GM10248 (cell line): ENCODE measurements around the gene ARHGAP27.
A peak's percentile ranks its signal among the peaks of the same experiment; 100 is the strongest.

Experiments used
- CTCF ChIA-PET: fragments of 300-600 bp; sonication (Branson Sonifier 250); formaldehyde crosslinking; extraction: SDS; loops from one replicate; lab custom pipeline; 2021; ENCODE audit warnings: antibody characterized with exemption; lab: Yijun Ruan, JAX
- POLR2A ChIA-PET: fragments of 350-650 bp; sonication (Branson Sonifier 250); formaldehyde crosslinking; extraction: SDS; loops from one replicate; lab custom pipeline; 2020; ENCODE audit warnings: antibody characterized with exemption; lab: Yijun Ruan, JAX
- DNase-seq: peaks from one replicate; pipeline ENCODE4 v3.0.0; 2012; ENCODE audit errors: extremely low spot score
- CTCF ChIP-seq: IDR thresholded peaks from 2 replicates; pipeline ENCODE4 v1.5.1; 2012; ENCODE audit warnings: mild to moderate bottlenecking, low read depth; ENCODE audit errors: extremely low read depth, missing control alignments, control extremely low read depth

Gene ARHGAP27

DNA sequence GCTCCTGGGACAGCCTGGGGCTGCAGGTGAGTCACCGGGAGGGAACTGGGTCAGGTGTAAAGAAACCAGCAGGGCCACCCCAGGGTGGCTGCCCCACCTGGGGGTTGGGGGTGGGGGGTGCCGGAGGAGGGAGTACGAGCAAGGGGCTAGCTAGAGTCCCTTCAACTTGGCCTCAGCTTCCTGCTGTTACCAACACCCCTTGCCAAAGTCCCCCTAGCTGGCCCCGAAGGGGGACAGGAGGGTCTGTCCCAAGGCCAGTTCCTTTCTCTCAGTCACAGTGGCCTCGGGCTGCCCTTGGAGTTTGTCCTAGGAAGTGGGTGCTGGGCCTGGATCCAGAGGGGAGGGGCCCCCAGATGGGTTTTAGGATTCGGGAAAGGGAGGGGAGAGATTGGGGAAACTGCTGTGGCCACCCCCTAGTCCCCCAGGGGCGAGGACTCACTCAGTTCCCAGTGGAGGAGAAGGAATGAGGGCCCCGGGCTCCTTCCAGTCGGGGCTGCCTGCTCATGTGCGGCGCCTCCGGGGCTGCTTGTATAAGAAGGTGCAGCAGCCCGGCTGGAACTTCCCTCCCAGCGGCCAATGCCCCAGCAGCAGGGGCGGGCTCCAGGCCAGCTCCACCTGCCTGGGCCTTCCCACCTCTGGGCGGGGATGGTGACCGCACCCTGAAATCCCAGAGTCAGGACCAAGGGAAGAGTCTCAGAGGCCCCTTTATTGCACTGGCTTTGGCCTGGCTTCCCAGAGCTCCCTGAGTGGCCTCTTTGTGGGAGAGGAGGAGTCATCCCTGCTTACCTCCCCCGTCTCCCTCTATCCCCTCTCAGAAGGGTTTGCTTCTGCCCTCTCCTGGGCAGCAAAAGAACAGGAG, 7.3 kb downstream of the ARHGAP27 start:
- ChIA-PET POLR2A (interaction anchor here (0.5 kb wide), 1 partner anchor 33 kb away, joined by 6 read pairs; no protein-coding TSS in a partner anchor), CTCF (interaction anchor here (1.1 to 4.2 kb wide), 6 partner anchors 17 to 228 kb away, joined by 3 to 28 read pairs (median 4); no protein-coding TSS in a partner anchor)
- no peak for DNase-seq
- TF ChIP-seq CTCF: no peak

DNA sequence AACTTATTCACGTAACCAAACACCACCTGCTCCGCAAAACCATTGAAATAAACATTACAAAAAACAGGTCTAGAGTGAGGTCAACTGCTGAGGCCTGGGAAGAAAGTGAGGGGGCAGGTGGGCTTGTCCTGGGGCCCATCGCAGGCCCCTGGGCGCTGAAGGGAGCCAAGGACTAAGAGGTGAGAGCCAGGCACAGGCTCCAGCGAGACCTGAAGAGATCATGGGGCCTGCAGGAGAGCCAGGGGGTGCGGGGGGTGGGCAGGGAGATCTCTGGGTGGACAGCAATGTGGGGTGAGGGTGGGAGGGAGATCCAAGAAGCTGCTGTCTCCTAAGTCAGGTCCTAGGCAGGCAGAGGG, 7.9 kb downstream of the ARHGAP27 start:
- DNase-seq: no peak
- TF ChIP-seq CTCF: no peak
- CTCF ChIA-PET: interaction anchor here (1.6 to 4.2 kb wide), 3 partner anchors 17 to 227 kb away, joined by 3 to 28 read pairs (median 8); no protein-coding TSS in a partner anchor
- POLR2A ChIA-PET: no interaction called here

DNA sequence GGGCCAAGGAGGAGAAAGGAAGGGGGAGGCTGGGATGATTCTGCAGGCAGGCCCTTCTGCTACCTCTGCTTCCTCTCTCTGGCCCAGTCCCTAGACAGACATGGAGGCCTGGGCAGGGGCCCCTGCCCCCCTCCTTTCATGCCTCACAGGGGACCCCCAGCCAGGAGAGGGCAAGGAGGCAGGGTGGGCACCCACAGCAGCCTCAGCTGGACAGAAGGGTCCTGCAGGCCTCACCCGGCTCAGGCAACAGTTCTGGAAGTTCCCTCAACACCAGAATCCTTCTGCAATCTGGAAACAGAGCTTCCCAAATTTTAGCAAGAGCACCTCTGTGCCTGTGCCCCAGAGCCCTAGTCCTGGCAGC, 8.7 kb downstream of the ARHGAP27 start:
- no peak for TF ChIP-seq CTCF
- DNase-seq: no peak
- ChIA-PET CTCF (interaction anchor here (0.8 to 2.0 kb wide), 3 partner anchors 25 to 205 kb away, joined by 3 to 8 read pairs (median 4); no protein-coding TSS in a partner anchor), POLR2A (no interaction called here)

DNA sequence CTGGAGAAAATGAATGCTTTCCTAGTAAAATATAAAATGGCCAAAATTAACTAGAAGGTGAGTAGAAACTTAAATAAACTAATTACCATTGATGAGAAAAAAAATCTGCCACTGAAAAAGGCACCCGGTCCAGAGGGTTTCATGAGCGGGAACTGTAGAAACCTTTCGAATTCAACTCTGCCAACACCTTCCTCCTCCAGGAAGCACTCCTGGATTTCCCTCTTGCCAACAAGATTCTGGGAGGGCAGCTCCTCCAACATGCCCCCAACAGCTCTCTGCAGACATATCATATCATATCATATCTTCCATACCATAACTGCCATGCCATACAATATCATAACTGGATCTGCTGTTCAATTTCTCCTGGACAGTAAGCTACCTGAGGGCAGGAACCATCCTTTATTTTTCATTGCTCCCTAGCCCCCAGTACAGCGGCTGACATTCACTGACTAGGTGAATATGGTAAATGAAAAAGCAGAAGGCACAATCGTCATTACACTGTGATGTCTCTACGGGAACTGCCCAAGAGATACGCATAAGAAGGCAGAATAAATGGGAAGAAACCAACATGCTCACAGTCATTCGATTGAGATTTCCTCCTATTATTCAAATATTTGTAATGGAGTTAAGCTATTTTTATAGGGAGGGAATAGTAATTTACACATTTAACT, 9.2 kb downstream of the ARHGAP27 start:
- no peak for TF ChIP-seq CTCF
- POLR2A ChIA-PET: no interaction called here
- no peak for DNase-seq
- CTCF ChIA-PET: interaction anchor here (0.8 to 2.0 kb wide), 3 partner anchors 24 to 204 kb away, joined by 3 to 8 read pairs (median 4); no protein-coding TSS in a partner anchor

DNA sequence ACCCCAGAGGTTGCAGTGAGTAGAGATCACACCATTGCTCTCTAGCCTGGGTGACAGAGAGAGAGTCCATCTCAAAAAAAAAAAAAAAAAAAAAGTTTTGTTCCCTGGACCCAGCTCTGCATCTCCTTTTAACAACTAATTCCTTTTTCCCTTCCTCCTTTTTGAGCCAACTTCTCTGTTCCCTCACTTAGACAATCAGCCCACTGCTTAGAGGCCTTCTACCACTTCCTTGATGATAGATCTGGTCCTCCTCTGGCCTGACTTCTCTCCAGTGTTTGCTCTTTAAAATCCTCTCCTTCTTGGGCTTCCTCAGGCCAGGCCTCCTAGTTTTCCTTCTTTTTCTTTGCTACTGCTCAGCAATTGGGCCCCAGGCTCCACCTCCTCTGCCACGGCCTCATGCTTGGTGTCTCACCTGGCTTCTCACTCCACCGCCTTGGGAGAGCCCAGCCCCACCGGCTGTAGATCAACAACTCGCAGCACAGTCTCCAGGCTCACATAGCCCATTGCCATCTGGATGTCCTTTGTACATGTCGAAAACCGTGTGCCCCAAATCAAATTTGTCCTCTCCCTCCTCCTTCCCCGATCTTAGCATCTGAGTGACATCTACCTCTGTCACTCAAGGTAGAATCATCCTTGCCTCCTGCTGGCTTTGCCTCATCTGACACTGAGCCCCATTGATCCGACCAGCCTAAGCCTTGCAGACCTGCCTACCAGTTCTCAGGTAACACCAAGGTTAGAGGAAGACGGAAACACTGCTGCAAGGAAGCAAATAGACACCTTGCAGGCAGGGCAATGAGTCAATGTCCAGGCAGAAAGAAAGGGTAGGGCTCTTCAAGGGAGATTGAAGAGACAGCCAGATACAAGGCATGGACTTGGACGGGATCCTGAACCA, 17.4 kb downstream of the ARHGAP27 start:
- no peak for DNase-seq
- CTCF ChIA-PET: interaction anchor here (1.2 kb wide), 1 partner anchor 12 kb away, joined by 3 read pairs; no protein-coding TSS in a partner anchor
- POLR2A ChIA-PET: no interaction called here
- TF ChIP-seq CTCF: no peak

GRCh38 chr17:45413498-45413923, 19.2 kb downstream of the ARHGAP27 start:
- CTCF ChIA-PET: interaction anchor here (1.4 to 3.2 kb wide), 4 partner anchors 14 to 194 kb away, joined by 3 to 13 read pairs (median 8); no protein-coding TSS in a partner anchor
- POLR2A ChIA-PET: no interaction called here

More at GRCh38 chr17:45413498-45413923, 19.2 kb downstream of the ARHGAP27 start:
- peak; percentile 80 for DNase-seq
- no peak for TF ChIP-seq CTCF
